HEK293 (cell line): ENCODE data around the gene APH1A.
A peak's percentile ranks its signal among the peaks of the same experiment; 100 is the strongest.

Experiments used
- HOXD13 ChIP-seq: sonication (generic); formaldehyde crosslinking; IDR thresholded peaks from 2 replicates; pipeline ENCODE4 v1.8.0; 2022; ENCODE audit warnings: missing genetic modification reagents, borderline replicate concordance
- KLF1 ChIP-seq: fragments of 450-650 bp; formaldehyde crosslinking; IDR thresholded peaks from 2 replicates; pipeline ENCODE4 v1.5.1; 2016; ENCODE audit warnings: missing biosample characterization, missing genetic modification characterization
- KLF8 ChIP-seq: fragments of 450-650 bp; formaldehyde crosslinking; IDR thresholded peaks from 2 replicates; pipeline ENCODE4 v1.5.1; 2016; ENCODE audit warnings: missing biosample characterization, missing genetic modification characterization
- MZF1 ChIP-seq: fragments of 450-650 bp; formaldehyde crosslinking; IDR thresholded peaks from 2 replicates; pipeline ENCODE4 v1.5.1; 2017; ENCODE audit warnings: missing biosample characterization, missing genetic modification characterization, borderline replicate concordance
- REPIN1 ChIP-seq: fragments of 450-650 bp; formaldehyde crosslinking; IDR thresholded peaks from 2 replicates; pipeline ENCODE4 v1.5.1; 2017; ENCODE audit warnings: missing biosample characterization, missing genetic modification characterization, low read depth
- ZNF140 ChIP-seq: fragments of 450-650 bp; formaldehyde crosslinking; IDR thresholded peaks from 2 replicates; pipeline ENCODE4 v1.5.1; 2016; ENCODE audit warnings: missing biosample characterization, missing genetic modification characterization
- ZNF157 ChIP-seq: fragments of 450-650 bp; formaldehyde crosslinking; IDR thresholded peaks from 2 replicates; pipeline ENCODE4 v1.5.1; 2016; ENCODE audit warnings: missing biosample characterization, missing genetic modification characterization
- ZNF16 ChIP-seq: fragments of 450-650 bp; formaldehyde crosslinking; IDR thresholded peaks from 2 replicates; pipeline ENCODE4 v1.5.1; 2016; ENCODE audit warnings: low read depth, missing biosample characterization, missing genetic modification characterization
- ZNF174 ChIP-seq: fragments of 450-650 bp; formaldehyde crosslinking; IDR thresholded peaks from 2 replicates; pipeline ENCODE4 v1.5.0; 2017; ENCODE audit warnings: missing biosample characterization, mild to moderate bottlenecking, missing genetic modification characterization
- ZNF211 ChIP-seq: fragments of 450-650 bp; formaldehyde crosslinking; IDR thresholded peaks from 2 replicates; pipeline ENCODE4 v1.5.1; 2016; ENCODE audit warnings: low read depth, missing biosample characterization, missing genetic modification characterization
- ZNF248 ChIP-seq: fragments of 450-650 bp; formaldehyde crosslinking; IDR thresholded peaks from 2 replicates; pipeline ENCODE4 v1.5.1; 2017; ENCODE audit warnings: missing biosample characterization, missing genetic modification characterization
- ZNF274 ChIP-seq, 2 experiments: fragments of 200-500 bp in 1 of 2; fragments of 450-650 bp in 1 of 2; sonication (Bioruptor generic) in 1 of 2; formaldehyde crosslinking in 1 of 2; IDR thresholded peaks; 2 replicates each; pipeline versions ENCODE4 v1.5.1 to v1.6.1; 2014 to 2016; ENCODE audit warnings: borderline replicate concordance in 1 of 2, inconsistent platforms in 1 of 2, low read length in 1 of 2, missing biosample characterization in 1 of 2, missing genetic modification characterization in 1 of 2
- ZNF280D ChIP-seq: fragments of 450-650 bp; formaldehyde crosslinking; IDR thresholded peaks from 2 replicates; pipeline ENCODE4 v1.5.1; 2016; ENCODE audit warnings: missing biosample characterization, missing genetic modification characterization
- ZNF302 ChIP-seq: fragments of 450-650 bp; formaldehyde crosslinking; IDR thresholded peaks from 2 replicates; pipeline ENCODE4 v1.5.1; 2016; ENCODE audit warnings: missing biosample characterization, missing genetic modification characterization, low read depth
- ZNF335 ChIP-seq: fragments of 450-650 bp; formaldehyde crosslinking; conservative IDR thresholded peaks from 2 replicates; pipeline ENCODE4 v1.5.1; 2016; ENCODE audit warnings: missing biosample characterization, missing genetic modification characterization
- ZNF404 ChIP-seq: fragments of 450-650 bp; formaldehyde crosslinking; IDR thresholded peaks from 2 replicates; pipeline ENCODE4 v1.5.1; 2017; ENCODE audit warnings: missing biosample characterization, missing genetic modification characterization
- ZNF501 ChIP-seq: fragments of 450-650 bp; formaldehyde crosslinking; IDR thresholded peaks from 2 replicates; pipeline ENCODE4 v1.5.1; 2016; ENCODE audit warnings: missing biosample characterization, missing genetic modification characterization
- ZNF558 ChIP-seq: fragments of 450-650 bp; formaldehyde crosslinking; IDR thresholded peaks from 2 replicates; pipeline ENCODE4 v1.5.1; 2016; ENCODE audit warnings: missing biosample characterization, missing genetic modification characterization
- ZNF747 ChIP-seq: fragments of 450-650 bp; formaldehyde crosslinking; IDR thresholded peaks from 2 replicates; pipeline ENCODE4 v1.5.1; 2016; ENCODE audit warnings: missing biosample characterization, missing genetic modification characterization
- ZNF837 ChIP-seq: fragments of 450-650 bp; formaldehyde crosslinking; IDR thresholded peaks from 2 replicates; pipeline ENCODE4 v1.5.1; 2016; ENCODE audit warnings: missing biosample characterization, missing genetic modification characterization
- ZSCAN30 ChIP-seq: fragments of 450-650 bp; IDR thresholded peaks from 2 replicates; pipeline ENCODE4 v1.5.1; 2018; ENCODE audit warnings: missing biosample characterization, mild to moderate bottlenecking, missing genetic modification characterization, moderate library complexity
- TF ChIP-seq, protein P1 (sequence below): fragments of 450-650 bp; formaldehyde crosslinking; IDR thresholded peaks from 2 replicates; pipeline ENCODE4 v1.5.1; 2016; ENCODE audit warnings: missing biosample characterization, missing genetic modification characterization
- TF ChIP-seq, protein P2 (sequence below): fragments of 450-650 bp; IDR thresholded peaks from 2 replicates; pipeline ENCODE4 v1.5.1; 2018; ENCODE audit warnings: missing biosample characterization, mild to moderate bottlenecking, missing genetic modification characterization
- TF ChIP-seq, protein P3 (sequence below): fragments of 450-650 bp; formaldehyde crosslinking; conservative IDR thresholded peaks from 2 replicates; pipeline ENCODE4 v1.5.1; 2016; ENCODE audit warnings: low read depth, missing biosample characterization, missing genetic modification characterization

APH1A gene

DNA sequence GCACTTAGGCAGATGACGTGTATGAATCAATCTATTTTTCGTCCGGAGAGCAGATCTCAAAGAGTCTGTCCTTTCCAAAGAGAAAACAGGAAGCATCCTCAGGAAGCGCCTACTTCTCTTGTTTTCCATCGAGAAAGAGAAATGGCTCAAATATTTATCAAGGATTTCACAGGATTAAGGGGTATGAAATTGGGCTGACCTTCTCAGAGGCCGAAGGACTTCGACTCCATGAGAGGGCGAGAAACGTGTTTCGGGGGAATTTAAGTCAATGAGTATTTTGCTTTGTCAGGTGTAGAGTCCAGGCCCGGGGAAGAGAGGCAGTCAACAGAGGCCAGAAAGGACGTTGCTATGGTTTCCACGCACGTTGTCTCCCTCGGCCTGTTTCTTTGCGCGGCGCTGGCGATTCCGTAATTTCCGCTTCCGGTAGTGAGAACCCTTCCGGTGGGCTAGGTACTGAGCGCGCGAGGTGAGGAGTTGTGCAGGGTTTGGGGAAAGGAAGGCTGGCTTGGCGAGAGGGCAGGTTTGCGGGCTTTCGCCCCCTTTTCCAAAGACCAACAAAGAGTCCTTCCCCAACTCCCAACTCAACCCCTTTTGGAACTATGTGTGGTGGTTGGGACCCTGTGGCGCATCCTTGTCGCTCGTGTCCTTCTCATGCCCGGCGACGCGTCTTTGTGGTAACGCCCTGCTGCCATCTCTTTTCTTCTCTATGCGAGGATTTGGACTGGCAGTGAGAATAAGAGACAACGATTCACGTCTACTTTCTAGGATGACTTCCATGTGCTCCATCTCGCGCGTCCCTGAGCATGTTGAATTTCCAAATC lies 24.8 kb upstream of the APH1A start, which contains the start of gene MRPS21 (continued):
- TF ChIP-seq ZNF274 (IDR thresholded peaks at IDR 0.05; ENCODE audit: low read length), result no peak
- TF ChIP-seq ZNF274 (tag by site-specific recombination; IDR thresholded peaks at IDR 0.05; ENCODE audit: borderline replicate concordance), result no peak
- TF ChIP-seq ZNF280D (tag by site-specific recombination), result no peak
- TF ChIP-seq HOXD13 (CRISPR knock-in tag), result no peak
- TF ChIP-seq, protein P1, sequence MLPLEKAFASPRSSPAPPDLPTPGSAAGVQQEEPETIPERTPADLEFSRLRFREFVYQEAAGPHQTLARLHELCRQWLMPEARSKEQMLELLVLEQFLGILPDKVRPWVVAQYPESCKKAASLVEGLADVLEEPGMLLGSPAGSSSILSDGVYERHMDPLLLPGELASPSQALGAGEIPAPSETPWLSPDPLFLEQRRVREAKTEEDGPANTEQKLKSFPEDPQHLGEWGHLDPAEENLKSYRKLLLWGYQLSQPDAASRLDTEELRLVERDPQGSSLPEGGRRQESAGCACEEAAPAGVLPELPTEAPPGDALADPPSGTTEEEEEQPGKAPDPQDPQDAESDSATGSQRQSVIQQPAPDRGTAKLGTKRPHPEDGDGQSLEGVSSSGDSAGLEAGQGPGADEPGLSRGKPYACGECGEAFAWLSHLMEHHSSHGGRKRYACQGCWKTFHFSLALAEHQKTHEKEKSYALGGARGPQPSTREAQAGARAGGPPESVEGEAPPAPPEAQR (tag by site-specific recombination), result no peak
- no peak for TF ChIP-seq ZNF16
- peak; percentile 71 for TF ChIP-seq ZNF335 (tag by site-specific recombination)
- TF ChIP-seq, protein P2, sequence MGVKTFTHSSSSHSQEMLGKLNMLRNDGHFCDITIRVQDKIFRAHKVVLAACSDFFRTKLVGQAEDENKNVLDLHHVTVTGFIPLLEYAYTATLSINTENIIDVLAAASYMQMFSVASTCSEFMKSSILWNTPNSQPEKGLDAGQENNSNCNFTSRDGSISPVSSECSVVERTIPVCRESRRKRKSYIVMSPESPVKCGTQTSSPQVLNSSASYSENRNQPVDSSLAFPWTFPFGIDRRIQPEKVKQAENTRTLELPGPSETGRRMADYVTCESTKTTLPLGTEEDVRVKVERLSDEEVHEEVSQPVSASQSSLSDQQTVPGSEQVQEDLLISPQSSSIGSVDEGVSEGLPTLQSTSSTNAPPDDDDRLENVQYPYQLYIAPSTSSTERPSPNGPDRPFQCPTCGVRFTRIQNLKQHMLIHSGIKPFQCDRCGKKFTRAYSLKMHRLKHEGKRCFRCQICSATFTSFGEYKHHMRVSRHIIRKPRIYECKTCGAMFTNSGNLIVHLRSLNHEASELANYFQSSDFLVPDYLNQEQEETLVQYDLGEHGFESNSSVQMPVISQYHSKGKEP (tag by site-specific recombination), result no peak
- TF ChIP-seq ZNF747 (tag by site-specific recombination), result no peak
- no peak for TF ChIP-seq ZNF404 (tag by site-specific recombination)
- TF ChIP-seq, protein P3, sequence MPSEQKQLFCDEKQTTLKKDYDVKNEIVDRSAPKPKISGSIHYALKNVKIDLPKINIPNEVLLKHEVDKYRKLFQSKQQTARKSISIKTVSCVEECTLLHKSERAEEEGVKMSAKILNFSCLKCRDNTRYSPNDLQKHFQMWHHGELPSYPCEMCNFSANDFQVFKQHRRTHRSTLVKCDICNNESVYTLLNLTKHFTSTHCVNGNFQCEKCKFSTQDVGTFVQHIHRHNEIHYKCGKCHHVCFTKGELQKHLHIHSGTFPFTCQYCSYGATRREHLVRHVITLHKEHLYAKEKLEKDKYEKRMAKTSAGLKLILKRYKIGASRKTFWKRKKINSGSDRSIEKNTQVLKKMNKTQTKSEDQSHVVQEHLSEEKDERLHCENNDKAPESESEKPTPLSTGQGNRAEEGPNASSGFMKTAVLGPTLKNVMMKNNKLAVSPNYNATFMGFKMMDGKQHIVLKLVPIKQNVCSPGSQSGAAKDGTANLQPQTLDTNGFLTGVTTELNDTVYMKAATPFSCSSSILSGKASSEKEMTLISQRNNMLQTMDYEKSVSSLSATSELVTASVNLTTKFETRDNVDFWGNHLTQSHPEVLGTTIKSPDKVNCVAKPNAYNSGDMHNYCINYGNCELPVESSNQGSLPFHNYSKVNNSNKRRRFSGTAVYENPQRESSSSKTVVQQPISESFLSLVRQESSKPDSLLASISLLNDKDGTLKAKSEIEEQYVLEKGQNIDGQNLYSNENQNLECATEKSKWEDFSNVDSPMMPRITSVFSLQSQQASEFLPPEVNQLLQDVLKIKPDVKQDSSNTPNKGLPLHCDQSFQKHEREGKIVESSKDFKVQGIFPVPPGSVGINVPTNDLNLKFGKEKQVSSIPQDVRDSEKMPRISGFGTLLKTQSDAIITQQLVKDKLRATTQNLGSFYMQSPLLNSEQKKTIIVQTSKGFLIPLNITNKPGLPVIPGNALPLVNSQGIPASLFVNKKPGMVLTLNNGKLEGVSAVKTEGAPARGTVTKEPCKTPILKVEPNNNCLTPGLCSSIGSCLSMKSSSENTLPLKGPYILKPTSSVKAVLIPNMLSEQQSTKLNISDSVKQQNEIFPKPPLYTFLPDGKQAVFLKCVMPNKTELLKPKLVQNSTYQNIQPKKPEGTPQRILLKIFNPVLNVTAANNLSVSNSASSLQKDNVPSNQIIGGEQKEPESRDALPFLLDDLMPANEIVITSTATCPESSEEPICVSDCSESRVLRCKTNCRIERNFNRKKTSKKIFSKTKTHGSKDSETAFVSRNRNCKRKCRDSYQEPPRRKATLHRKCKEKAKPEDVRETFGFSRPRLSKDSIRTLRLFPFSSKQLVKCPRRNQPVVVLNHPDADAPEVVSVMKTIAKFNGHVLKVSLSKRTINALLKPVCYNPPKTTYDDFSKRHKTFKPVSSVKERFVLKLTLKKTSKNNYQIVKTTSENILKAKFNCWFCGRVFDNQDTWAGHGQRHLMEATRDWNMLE (tag by site-specific recombination), result peak; percentile 99
- no peak for TF ChIP-seq ZNF157
- TF ChIP-seq KLF8 (tag by site-specific recombination), result peak; percentile 66; the same call in 1 of the 2 replicates
- no peak; the same call in 1 of the 2 replicates for TF ChIP-seq ZNF501
- TF ChIP-seq ZNF248 (tag by site-specific recombination), result no peak
- TF ChIP-seq REPIN1 (tag by site-specific recombination), result 0 out of 2 replicates have a peak, but pooled peaks have one; percentile 67
- no peak for TF ChIP-seq ZNF174
- no peak for TF ChIP-seq ZNF302 (tag by site-specific recombination)
- TF ChIP-seq KLF1 (tag by site-specific recombination), result no peak
- no peak for TF ChIP-seq ZNF140 (tag by site-specific recombination)
- TF ChIP-seq MZF1 (tag by site-specific recombination), result no peak
- 0 out of 2 replicates have a peak, but pooled peaks have one; percentile 29 for TF ChIP-seq ZSCAN30 (tag by site-specific recombination)
- no peak for TF ChIP-seq ZNF211
- TF ChIP-seq ZNF837 (tag by site-specific recombination), result no peak
- no peak for TF ChIP-seq ZNF558 (tag by site-specific recombination)
